NT2/D1 (cell line): ENCODE data around the gene ACTR3.

Experiments used
- YY1 ChIP-seq: IDR thresholded peaks from 2 replicates; pipeline ENCODE4 v1.6.1; 2011; ENCODE audit not compliant: insufficient read length, insufficient read depth
- ZNF274 ChIP-seq: IDR thresholded peaks from 2 replicates; pipeline ENCODE4 v1.6.1; 2011; ENCODE audit warnings: mild to moderate bottlenecking, low read depth, low read length

- TF ChIP-seq ZNF274 (no peak), YY1 (no peak)
Measured at GRCh38 chr2:114001937-114002336, 112.0 kb downstream of the ACTR3 start.
